Adrenal gland (tissue), 5 donors: ENCODE results near the gene DIP2A.

Source experiments
- POLR2A ChIP-seq, 2 donors: fragments of 450-650 bp; IDR thresholded peaks; one replicate each; pipeline ENCODE4 v1.6.1; 2017; ENCODE audit warnings: antibody characterized with exemption in 2 of 2, mild to moderate bottlenecking in 2 of 2, moderate library complexity in 1 of 2
- TF ChIP-seq, protein P1 (sequence below), 6 experiments: fragments of 450-650 bp in 4 of 6; fragments of 200-600 bp in 2 of 6; sonication (generic) in 1 of 6; IDR thresholded peaks; 1 replicate in 5 of 6; 2 replicates in 1 of 6; pipeline versions ENCODE4 v1.5.1 to v1.8.0; 2016 to 2021; ENCODE audit warnings: antibody characterized with exemption in 6 of 6, mild to moderate bottlenecking in 2 of 6, moderate library complexity in 1 of 6
- donor health status: DM: no; HTN: no; CAD: no.

DNA sequence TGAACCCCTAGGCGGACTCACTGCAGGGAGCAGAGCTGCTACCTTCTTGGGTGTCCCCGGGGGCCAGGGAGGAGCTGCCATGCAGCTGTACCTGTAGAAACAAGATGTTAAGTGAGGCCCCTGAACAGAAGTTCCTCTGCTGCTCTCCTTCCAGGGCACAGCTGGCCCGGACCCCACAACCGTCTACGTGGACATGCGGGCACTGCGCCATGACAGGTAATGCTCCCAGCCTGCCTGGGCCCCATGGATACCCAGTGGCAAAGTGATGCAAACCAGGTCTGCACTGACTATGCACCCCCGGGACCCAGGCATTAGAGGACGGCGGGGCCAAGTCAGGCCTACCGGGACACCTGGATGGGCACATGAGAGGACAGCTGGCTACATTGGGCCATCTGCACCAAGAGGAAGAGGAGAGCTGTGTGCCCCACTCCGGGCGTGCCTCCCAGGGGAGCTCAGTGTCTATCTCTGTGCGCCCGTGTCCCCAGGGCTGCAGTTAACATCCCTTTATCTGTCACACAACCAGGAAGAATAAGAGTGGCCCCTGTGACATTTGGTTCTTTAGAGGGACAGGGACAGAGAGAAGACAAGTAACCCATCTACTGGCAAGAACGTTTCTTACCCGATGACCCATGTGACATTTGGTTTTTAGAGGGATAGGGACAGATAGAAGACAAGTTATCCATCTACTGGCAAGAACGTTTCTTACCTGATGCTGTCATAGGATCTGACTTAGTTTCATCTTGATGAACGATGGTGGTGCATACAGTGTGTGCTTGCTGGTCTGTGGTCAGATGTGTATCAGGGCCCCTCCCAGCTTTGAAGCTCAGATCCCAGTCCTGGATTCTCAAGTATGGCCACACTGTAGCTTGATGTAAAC, 102.1 kb downstream of the DIP2A start:
- TF ChIP-seq, protein P1, sequence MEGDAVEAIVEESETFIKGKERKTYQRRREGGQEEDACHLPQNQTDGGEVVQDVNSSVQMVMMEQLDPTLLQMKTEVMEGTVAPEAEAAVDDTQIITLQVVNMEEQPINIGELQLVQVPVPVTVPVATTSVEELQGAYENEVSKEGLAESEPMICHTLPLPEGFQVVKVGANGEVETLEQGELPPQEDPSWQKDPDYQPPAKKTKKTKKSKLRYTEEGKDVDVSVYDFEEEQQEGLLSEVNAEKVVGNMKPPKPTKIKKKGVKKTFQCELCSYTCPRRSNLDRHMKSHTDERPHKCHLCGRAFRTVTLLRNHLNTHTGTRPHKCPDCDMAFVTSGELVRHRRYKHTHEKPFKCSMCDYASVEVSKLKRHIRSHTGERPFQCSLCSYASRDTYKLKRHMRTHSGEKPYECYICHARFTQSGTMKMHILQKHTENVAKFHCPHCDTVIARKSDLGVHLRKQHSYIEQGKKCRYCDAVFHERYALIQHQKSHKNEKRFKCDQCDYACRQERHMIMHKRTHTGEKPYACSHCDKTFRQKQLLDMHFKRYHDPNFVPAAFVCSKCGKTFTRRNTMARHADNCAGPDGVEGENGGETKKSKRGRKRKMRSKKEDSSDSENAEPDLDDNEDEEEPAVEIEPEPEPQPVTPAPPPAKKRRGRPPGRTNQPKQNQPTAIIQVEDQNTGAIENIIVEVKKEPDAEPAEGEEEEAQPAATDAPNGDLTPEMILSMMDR (IDR thresholded peaks at IDR 0.05): no peak
- TF ChIP-seq POLR2A (IDR thresholded peaks at IDR 0.05): no peak
